Stimulated activated CD8-positive, alpha-beta memory T cell treated with anti-CD3 and anti-CD28 coated beads, Interleukin-12 subunit alpha, Interleukin-12 subunit beta, amount 100 ng/mL, for 24 hours (primary cell): Measurements from ENCODE around the gene AGBL4.

ENCODE experiments used
- DNase-seq: peaks from one replicate; pipeline ENCODE4 v3.0.0-alpha.2; 2020; ENCODE audit errors: extremely low read depth

The AGBL4 gene

DNA sequence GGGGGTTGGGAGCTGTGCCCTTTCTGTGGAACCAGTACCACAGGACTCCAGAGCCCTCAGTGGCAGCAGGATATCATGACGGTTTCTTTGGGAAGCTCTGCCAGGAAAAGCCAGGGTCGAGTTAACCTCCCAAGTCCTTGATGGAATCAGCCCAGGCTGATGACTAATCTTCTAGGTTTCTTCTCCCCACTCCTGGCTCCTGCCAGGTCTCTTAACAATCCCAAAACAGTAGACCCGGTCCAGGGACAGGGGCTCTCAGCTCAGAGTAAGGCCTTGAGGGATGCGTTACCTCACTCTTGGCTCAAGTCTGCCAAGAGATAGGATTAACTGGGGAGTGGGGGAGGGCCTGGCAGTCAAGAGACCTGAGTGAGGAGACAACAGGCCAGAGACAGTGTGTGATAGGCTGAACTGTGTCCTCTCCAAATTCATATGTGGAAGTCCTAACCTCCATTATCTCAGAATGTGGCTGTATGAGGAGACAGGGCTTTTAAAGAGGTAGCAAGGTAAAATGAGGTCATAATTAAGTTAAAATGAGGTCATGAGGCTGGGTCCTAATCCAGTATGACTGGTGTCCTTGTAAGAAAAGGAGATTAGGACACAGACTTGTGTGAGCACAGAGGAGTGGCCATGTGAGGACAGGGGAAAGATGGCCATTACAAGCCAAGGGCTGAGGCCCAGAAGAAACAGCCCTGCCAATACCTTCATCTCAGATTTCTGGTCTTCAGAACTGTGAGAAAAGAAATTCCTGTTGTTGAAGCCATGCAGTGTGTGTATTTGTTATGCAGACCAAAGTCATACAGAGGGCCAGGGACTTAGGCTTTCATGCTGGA, 1342.1 kb downstream of the AGBL4 start:
- DNase-seq: no peak

DNA sequence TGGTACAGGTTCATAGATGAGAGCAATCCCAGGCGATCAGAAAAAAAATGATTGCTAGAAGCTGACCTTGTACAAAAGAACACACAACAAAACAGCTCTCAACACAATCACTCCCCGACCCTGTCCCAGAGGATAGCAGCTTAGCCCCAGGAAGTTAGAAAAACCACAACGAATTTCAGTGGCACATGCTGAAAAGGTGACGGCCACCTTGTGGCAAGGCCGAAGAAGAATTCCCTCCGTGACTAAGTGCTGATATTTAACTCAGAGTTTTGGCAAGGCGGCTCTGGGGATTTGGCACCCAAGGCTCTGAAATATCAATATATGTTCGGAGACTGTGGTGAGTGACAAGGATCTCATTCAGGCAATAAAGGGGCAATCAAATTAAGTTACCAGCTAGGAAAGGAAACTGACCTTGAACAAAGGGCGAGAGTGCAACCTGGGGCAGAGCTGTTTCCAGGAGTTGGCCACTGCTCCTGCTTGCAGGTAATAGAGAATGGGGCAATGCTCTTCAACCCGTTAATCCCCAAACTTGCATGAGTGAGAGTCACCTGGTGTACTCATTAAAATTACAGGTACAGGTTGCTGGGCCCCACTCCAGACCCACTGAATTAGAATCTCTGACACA, 1343.2 kb downstream of the AGBL4 start:
- DNase-seq: no peak

DNA sequence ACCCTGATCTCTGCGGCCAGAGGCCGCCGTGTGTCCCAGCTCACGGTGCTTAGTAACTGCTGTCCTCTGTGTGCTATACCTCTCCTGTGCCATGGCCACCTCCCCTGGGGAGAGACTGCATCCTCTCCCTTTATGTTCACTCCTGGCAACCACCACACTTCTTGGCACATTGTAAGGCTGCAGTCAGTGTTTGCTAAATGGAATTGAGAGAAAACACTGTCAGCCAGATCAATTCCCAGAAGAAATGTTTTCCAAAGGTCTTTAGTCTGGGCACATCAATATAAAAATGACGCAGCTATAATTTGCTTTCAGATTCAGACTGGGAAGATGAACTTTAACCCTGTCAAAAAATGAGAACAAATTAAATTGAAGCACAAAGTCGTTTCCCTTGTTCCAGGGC, 1343.9 kb downstream of the AGBL4 start:
- no peak for DNase-seq

DNA sequence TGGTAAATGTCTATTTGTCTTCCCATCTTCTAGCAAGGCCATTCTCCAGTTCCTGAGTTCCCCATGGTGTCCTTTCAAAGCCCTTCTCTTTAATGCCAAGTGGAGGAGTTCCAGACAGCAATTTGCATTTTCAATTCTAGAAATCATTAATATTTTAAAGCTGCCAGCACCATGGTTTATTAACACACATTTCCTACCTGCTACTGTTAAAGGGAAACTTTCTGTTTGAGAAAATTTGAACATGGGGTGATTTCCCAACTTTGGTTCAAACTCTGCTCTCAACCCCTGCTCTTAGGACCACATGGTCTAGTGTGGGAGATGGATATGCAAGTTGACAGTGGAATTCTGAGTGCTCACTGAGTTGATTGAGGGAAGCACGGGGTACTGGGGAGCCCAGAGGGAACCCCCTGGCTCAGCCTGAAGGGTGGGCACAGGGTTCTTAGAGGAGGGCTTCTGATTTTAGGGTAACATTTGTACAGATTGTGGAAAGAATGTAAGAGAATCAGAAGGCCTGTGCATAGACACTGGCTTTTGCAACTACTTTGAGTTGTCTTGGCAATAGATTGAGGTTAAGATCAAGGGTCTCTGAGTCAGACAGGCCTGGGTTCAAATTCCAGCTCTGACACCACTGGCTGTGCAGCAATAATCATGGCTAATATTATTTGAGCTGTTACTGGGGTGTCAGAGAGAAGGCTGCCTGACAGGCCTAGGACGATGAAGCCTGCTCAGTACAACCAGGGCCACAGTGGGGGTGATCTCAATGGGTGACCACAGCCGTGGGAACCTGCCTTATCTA, 1344.8 kb downstream of the AGBL4 start:
- DNase-seq: no peak

DNA sequence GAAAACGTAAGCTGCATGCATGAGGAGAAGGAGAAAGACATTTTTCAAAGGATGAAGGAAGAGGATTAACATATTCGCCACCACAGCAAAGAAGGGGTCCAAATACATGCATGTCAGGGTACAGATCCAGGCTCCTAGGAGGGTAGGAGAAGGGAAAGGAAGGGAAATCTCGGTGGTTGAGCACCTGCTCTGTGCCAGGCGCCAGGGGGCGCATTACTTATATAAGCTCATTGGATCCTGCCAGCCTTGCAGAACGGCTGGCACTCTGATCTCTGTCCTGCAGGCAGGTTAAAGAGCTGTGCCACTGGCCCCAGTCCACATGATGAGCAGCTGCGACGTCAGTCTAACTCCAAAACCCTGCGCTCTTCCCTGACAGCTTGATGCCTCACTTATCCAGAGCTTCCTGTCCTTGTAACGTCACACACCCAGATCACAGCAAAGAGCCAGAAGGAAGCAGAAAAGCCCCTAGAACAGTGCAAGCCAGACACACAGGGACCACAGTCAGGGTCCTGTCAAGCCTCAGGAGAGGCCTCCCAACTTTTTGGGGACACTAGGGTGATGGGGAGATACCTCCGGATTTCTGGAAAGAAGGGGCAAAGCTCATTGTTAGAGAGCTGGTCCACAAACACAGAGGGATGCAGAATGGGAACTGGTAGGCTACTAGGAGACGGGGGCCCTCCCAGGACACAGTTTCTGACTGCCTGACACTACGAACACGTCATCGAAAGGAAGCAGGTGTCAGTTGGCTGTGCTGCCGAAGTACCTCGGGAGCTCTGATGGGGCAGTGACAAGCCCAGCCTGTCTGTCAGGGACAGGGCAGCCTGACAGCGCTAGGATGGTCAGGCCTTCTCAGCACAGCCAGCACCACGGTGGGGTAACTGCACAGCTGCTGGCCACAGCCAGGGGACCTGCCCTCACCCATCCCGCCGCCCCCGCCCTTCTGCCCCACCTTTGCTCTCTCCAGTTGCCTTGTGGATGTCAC, 1346.2 kb downstream of the AGBL4 start:
- no peak for DNase-seq

DNA sequence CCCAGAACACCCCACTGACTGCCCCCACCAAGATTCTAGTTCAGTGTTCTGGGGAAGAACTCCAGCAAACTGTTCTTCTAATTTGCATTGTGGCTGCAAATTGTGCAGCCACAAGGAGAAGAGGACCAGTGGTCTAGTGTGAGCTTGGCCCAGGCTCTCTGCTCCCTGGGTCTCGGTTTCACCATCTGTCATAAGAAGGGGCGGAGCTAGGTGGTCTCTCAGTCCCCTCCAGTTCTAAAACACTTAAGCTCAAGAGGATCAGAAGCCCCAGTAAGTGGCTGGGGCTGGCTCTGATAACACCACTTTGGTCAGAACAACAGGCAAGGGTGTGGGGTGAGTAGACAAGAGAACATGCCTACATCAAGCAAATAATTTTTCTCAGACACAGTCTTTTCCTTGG, 1346.9 kb downstream of the AGBL4 start:
- no peak for DNase-seq

DNA sequence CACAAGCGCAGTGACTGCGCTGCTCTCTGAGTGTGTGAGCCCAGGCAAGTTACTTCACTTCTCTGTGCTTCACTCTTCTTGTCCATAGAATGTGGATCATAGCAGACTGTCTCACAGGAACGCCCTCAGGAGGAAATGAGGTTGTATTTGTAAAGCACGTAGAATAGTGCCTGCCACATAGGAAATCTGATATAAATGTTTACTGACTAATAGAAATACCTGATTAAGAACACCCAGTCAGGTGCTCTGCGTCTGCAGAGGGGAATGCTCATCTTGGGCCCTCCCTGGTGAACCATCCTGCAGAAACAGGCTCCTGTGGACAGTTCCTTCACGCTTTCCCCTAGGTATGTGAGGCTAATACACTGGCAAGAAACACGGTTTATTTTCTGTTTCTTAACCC, 1347.4 kb downstream of the AGBL4 start:
- no peak for DNase-seq

DNA sequence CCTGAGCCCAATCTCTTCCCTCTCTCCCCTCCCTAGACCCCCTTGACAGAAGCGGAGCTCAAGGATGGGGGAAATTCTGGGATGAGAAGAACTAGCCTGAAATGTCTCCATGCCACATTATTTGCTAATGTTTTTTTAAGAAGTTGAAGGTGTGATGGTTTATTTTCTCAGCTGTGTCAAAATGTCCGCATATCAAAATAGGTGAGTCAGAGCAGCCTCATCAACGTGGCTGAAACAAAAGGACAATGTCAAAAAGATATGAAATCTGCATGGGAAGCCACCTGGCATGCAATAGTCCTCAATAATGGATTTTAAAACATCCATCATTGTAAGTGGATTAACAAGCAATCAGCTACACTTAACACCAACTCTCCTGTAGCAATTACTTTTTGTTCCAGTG, 1348.5 kb downstream of the AGBL4 start:
- DNase-seq: no peak

DNA sequence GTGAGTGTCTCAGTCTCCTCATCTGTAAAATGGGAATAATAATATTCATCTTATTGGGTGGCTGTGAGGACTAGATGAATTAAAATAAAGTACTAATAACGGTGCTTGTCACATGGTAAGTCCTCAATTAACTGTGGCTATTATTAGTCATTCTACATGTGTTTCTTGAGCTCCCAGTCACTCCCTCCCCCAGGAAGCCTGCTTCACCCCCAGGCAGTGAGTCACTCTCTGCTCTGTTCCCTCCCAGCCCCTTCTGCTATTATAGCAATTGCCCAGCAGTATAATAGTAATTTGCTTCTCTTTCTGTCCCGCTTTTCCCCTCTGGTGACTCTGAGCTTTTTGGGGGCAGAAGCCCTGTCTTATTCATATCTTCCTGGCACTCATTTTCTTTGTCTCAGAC, 1349.1 kb downstream of the AGBL4 start:
- DNase-seq: no peak

DNA sequence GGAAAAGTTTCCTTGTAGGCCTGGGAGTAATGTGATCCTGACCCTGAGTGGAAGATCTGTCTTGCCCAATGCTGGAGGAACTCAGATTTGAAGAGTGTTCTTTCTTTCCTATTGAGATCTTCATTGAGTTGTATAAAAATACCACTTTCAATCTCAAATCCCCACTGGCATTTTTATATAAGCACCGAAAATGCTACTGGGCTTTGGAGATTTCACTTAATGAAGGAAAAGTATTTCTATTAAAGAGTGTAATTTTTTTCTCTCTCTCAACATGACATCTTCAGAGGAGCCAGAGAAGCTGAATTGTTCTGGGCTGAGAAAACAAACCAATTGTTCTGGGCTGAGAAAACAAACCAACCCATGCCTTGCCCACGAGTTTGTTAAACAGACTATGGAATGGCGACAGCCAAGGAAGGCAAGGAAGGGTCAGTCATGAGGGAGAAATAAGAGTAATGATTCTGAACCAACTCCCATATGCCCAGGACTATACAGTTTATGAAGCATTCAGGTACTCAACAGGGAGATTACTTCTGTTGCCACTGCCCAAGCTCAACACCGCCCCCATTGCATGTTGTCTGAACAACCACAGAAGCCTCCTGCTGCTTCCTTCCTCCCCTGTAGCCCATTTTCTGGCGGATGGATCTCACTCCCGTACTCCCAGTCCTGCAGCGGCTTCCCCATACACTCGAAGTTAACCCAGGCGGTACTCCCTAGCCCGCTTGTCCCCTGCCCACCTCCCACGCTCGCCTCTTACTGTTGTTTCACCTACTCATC, 1350.2 kb downstream of the AGBL4 start:
- no peak for DNase-seq

DNA sequence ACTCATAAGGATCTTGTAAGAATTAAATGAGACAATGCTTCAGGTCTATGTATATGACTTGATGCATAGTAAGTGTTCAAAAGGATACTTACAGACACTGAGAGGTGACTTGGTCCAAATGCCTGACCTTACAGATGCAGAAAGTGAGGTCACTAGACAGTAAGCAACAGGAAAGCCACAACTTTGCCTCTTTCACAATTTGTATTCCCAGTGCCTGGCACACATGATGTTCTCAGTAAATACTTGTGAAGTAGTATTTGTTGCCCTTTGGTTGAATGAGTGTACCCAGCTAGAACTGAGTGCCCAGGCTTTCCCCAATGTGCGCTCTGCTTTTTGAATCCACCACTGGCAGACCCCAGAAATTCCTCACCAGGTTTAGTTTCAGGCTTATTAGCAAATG, 1352.2 kb downstream of the AGBL4 start:
- DNase-seq: no peak

DNA sequence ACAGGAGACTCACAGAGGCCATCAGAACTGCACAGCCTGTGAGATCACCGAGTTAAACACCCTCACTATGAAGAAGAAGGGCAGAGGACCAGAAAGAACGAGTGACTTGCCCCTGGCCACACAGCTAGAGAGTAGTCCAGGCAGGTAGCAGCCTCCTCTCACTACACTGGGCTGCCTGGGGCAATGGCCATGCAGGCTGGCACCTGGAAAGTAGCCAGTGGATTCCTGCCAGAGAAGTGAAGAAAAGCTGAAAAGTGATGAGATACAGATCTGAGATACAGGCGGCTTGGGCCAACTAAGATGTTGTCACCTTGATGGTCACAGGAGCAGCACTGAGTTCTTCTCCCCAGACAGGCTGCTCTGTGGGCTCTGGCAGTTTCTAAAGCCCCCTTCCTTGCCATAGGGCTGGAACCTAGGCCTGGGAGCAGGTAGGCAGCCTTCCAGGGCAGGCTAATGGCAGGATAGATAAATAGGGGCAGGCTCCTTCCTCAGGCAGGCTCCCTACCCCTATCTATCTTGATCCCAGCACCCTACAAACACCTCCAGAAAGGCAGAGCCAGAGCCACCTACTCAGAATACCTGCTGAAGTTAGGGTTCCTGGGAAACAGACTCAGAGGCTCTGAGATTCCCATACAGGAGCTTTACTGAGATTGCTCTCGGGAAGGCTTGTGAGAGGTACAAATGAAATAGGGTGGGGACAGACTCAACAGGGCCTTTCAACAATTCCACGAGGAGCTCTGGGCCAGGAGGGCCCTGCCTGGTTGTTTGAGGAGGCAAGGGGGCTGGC, 1353.3 kb downstream of the AGBL4 start:
- DNase-seq: no peak

DNA sequence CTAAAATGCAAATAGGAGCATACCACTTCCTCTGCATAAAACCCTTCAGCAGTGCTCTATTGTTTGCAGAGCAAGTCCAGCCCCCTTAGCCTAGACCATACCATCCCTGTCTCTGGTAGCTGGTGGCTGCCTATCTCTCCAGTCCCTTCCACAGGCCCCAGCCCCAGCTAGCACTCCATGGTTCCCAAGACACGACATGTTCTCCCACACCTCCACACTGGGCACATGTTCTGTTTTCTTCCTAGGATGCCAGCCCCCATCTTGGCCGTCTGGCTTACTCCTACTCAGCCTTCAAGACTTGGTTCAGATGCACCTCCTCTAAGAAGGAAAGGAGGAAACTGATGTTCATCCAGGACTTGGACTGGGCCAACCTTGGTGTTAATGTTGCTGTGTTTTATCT, 1355.4 kb downstream of the AGBL4 start:
- DNase-seq: no peak

DNA sequence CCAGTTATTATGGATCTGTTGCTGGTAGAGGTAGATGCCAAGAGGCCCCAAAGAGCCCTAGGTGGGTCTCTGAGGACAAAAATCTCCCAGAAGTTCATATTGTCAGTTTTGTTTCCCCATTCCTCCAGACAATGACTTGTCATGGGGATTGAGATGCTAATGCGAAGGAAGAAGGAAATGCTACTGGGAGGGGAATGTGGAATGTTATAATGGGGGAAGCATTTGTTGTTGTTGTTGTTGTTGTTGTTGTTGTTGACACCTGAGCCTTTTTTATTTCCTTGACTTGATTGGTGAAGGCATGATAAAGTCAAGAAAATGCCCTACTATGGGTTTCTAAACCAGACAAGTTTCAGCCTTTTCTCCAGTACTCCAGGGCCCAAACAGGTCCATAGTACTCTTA, 1356.0 kb downstream of the AGBL4 start:
- no peak for DNase-seq

DNA sequence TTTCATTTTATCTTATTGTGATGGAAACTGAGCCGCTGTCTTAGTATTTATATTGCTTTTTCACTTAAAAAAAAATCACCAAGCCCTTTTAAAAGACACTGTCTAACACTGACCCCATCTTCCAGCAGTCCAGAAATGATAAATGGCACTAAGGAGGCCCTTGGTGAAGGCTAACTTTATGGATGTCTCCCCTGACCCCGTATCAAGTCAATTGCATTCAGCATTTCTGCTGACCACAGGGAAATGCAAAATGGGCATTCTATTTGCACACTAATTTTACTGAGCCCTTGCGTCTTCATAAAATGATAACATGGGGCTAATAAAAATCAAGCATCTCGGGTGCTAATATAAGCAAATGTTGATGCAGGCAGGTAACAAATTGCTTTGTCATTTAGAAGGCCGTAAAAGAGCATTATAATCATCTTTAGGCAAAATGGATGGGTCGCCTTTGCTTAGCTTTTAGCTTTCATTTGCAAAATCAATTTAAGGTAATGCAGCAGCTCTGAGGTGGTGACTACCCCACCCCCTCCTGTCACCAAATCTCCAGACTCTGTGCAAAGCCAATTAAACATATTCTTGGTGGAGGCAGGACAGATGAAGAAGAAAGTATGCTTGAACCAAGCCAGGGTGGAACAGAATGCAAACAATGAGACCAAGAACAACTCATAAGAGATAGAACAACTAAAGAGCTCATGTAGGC, 1357.9 kb downstream of the AGBL4 start:
- no peak for DNase-seq

DNA sequence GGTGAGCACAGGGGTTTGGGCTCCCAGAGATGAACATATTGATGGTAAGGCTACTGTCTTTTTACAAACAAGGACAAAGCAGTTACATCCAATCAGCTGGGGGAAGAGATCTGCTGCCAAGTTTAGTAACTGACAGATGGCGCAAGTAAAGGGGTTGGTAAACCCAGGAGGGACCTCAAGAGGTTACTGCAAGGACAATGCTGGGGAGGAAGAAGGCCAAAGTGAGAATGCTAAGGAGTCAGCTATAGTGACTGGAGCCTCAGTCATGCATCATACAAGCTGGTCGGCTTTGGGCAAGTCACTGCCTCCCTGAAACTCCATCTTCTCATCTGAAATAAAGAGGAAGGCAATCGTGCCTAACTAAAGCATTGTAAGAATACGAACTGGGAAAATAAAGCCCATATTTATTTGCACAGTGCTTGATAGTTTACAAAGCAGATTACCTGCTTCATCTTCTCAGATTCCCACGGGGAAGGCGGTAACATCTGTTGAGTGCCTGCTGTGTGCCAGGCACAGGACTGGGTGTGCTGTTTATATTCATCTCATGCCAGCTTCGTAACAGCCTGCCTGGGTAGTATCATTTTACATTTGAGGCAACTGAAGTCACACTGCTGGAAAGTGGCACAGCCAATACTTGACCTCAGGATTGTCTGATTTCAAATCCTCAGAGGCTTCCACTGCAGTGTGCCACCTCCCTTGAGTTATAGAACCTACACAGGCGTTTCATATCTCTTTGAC, 1361.9 kb downstream of the AGBL4 start:
- DNase-seq: no peak

DNA sequence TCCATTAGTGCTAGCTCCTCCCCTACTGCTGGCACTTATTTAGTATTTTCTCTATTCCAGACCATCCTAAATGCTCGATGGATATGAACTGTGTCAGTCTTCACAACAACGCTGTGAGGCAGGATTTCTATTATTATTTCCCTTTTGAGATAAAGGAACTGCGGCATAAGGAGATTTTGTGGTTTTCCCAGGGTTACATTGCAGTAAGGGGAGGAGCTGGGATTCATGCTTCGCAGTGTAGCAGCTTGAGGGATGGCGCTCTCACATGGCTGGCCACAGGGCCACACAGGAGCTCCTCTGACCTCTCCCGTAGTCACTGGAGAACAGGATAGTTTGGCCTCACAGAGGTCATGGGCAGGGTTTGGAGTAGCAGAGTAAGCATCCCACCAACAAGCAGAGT, 1364.0 kb downstream of the AGBL4 start:
- no peak for DNase-seq

DNA sequence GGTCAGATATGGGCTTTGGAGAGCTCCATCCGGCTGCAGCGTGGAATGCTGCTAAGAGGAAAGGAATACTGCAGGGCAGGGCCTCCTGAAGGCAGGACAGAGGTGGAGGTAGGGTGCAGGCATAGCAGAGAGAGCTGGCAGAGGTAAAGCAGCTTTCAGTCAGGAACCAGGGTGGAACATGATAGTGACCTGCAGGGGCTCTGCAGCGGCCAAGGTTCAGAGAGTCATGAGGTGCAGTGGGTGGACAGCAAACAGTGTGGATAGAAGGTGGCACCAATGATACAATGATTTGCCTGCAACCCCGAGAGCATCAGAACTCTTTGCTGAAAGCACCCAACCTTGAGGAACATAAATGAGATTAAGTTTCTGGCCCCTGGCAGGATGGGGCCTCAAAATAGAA, 1366.3 kb downstream of the AGBL4 start:
- DNase-seq: no peak
